Measurements from ENCODE around the gene SHCBP1L. TPM values are rescaled to one million over a fixed set of nuclear protein-coding genes. Genes with fewer than 3 reads are reported as not detected.
A peak's percentile ranks its signal among the peaks of the same experiment; 100 is the strongest.

Gene SHCBP1L
- total RNA-seq, 2 experiments from 2014 or later = not detected

- Mint-ChIP-seq H3K4me1 (ENCODE audit: low read depth) (peaks cover 27% of the 10 kb centered on the region), H3K9me3 (no peaks in the 10 kb centered on the region), H3K36me3 (ENCODE audit: low read depth) (peaks cover 87% of the 10 kb centered on the region), H3K27ac (peak overlapping the region; percentile 22), H3K27me3 (no peaks in the 10 kb centered on the region), H3K4me3 (no peak overlapping the region)
- no peak for DNase-seq
- intact Hi-C loops (cut with micrococcal nuclease) = no loop called here
- CTCF ChIA-PET = no interaction called here
- TF ChIP-seq CTCF (IDR thresholded peaks at IDR 0.05) = no peak
- POLR2A ChIA-PET = interaction anchor here (0.6 to 1.1 kb wide), 2 partner anchors 9 to 30 kb away, joined by 3 read pairs; no protein-coding TSS in a partner anchor
- ATAC-seq = no peak
These were observed 68.1 kb downstream of the SHCBP1L start for GRCh38 chr1:182884872-182885271.

GRCh38 chr1:182877842-182878241, 75.1 kb downstream of the SHCBP1L start:
- peak; percentile 74 for ATAC-seq
- Mint-ChIP-seq H3K27me3 (no peaks in the 10 kb centered on the region), H3K4me1 (ENCODE audit: low read depth) (peaks cover 26% of the 10 kb centered on the region), H3K27ac (peak overlapping the region; percentile 81), H3K4me3 (no peak overlapping the region), H3K36me3 (ENCODE audit: low read depth) (peaks cover 90% of the 10 kb centered on the region), H3K9me3 (no peaks in the 10 kb centered on the region)
- ChIA-PET POLR2A (interaction anchor here (1.1 kb wide), 1 partner anchor 11 kb away, joined by 3 read pairs; no protein-coding TSS in a partner anchor), CTCF (no interaction called here)
- intact Hi-C loops (cut with micrococcal nuclease) = no loop called here
- peak; percentile 58 for DNase-seq
- no peak for TF ChIP-seq CTCF (IDR thresholded peaks at IDR 0.05)

GRCh38 chr1:182877331-182877730, 75.6 kb downstream of the SHCBP1L start:
- ChIA-PET CTCF (no interaction called here), POLR2A (interaction anchor here (1.1 kb wide), 1 partner anchor 11 kb away, joined by 3 read pairs; no protein-coding TSS in a partner anchor)
- no peaks in the 10 kb centered on the region for H3K9me3 Mint-ChIP-seq
- ATAC-seq (no peak), DNase-seq (no peak)
- peaks cover 27% of the 10 kb centered on the region for H3K4me1 Mint-ChIP-seq (ENCODE audit: low read depth)
- intact Hi-C loops (cut with micrococcal nuclease) = no loop called here
- TF ChIP-seq CTCF (IDR thresholded peaks at IDR 0.05) = no peak
- H3K27ac Mint-ChIP-seq = peak overlapping the region; percentile 81
- peaks cover 91% of the 10 kb centered on the region for H3K36me3 Mint-ChIP-seq (ENCODE audit: low read depth)
- no peaks in the 10 kb centered on the region for H3K27me3 Mint-ChIP-seq
- no peak overlapping the region for H3K4me3 Mint-ChIP-seq

- intact Hi-C loops (cut with micrococcal nuclease) = no loop called here
- TF ChIP-seq CTCF (IDR thresholded peaks at IDR 0.05) = no peak
- peaks cover 30% of the 10 kb centered on the region for H3K4me1 Mint-ChIP-seq (ENCODE audit: low read depth)
- no peaks in the 10 kb centered on the region for H3K27me3 Mint-ChIP-seq
- DNase-seq = no peak
- CTCF ChIA-PET = interaction anchor here (1.2 to 1.5 kb wide), 2 partner anchors 10 to 22 kb away, joined by 3 read pairs; no protein-coding TSS in a partner anchor
- H3K4me3 Mint-ChIP-seq = no peak overlapping the region
- no peaks in the 10 kb centered on the region for H3K9me3 Mint-ChIP-seq
- POLR2A ChIA-PET = interaction anchor here (0.6 kb wide), 1 partner anchor 9 kb away, joined by 3 read pairs; no protein-coding TSS in a partner anchor
- peak overlapping the region; percentile 9 for H3K27ac Mint-ChIP-seq
- peaks cover 86% of the 10 kb centered on the region for H3K36me3 Mint-ChIP-seq (ENCODE audit: low read depth)
- no peak for ATAC-seq
These were observed 77.1 kb downstream of the SHCBP1L start for GRCh38 chr1:182875889-182876288.

GRCh38 chr1:182872881-182873280, 80.1 kb downstream of the SHCBP1L start:
- no peak for DNase-seq
- Mint-ChIP-seq H3K27me3 (no peaks in the 10 kb centered on the region), H3K9me3 (no peaks in the 10 kb centered on the region), H3K27ac (peak overlapping the region; percentile 62), H3K36me3 (ENCODE audit: low read depth) (peaks cover 82% of the 10 kb centered on the region), H3K4me1 (ENCODE audit: low read depth) (peaks cover 28% of the 10 kb centered on the region), H3K4me3 (no peak overlapping the region)
- CTCF ChIA-PET = no interaction called here
- POLR2A ChIA-PET = interaction anchor here (0.9 to 1.6 kb wide), 4 partner anchors 16 to 33 kb away, joined by 3 to 5 read pairs (median 4); no protein-coding TSS in a partner anchor
- no peak for TF ChIP-seq CTCF (IDR thresholded peaks at IDR 0.05)
- ATAC-seq = no peak
- intact Hi-C loops (cut with micrococcal nuclease) = no loop called here
